Cerebellar nuclear complex (tissue), 1 donor: ENCODE results near the gene P2RX7.

Source experiments
- DNase-seq, 2 experiments: peaks; one replicate each; lab custom pipeline; 2025; lab: John Stamatoyannopoulos, UW

Gene P2RX7

DNA sequence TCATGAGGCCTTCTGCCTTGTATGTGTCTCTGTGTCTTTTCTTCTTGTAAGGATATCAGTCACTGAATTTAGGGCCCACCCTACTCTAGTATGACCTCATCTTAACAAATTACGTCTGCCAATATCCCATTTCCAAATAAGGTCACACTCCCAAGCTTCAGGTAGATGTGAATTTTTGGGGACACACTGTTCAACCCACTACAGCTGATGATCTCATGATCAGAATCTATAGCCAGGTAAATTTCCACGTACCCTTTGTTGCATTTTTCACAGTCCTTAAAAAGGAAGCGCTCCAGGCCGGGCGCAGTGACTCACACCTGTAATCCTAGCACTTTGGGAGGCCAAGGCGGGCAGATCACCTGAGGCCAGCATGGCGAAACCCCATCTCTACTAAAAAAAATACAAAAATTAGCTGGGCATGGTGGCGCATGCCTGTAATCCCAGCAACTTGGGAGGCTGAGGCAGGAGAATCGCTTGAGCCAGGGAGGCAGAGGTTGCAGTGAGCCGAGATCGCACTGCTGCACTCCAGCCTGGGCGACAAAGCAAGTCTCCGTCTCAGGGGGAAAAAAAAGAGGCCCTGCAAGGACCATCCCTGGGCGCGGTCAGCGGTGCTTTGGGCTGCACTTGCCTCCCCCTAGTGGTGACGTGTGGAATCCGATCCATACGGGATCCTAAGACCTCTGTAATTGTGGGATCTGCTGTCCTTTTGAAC, 97.3 kb downstream of the P2RX7 start:
- DNase-seq = peak in 1 of 2 experiments; percentile 37

DNA sequence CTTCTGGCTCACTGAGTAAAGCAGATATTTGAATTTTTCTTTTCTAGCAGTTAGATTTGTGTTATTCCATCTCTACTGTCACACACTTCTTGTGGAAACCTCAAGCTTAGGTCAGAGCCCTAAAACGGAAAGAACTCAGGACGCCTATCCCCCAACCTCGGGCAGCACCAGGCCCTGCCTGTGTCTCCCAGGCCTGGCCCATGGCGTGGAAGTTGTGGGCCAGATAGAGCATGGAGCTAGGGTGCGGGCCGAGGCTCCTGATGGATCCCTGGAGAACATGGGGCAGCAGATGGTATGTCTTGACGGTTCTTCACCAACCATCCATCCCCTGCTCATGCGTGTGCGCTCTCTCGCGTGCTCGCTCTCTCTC, 97.8 kb downstream of the P2RX7 start:
- no peak for DNase-seq

DNA sequence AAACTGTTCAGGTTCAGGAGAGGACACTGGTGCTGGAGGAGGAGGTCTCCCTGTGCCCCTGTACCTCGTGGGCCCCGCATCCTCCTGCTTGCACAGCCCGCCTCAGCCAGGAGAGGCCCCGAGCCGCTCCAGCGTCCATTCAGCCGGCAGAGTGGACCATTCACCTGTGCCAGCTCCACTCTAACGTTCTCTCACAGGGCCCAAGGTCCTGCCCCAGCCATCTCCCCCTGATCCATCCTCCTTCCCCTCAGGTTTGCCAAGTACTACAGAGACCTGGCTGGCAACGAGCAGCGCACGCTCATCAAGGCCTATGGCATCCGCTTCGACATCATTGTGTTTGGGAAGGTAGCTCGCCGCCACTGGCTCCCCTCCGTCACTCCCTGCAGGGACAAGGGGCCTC, 99.5 kb downstream of the P2RX7 start:
- DNase-seq = no peak

- no peak for DNase-seq
Observed at GRCh38 chr12:121232977-121233627, 100.4 kb downstream of the P2RX7 start.

DNA sequence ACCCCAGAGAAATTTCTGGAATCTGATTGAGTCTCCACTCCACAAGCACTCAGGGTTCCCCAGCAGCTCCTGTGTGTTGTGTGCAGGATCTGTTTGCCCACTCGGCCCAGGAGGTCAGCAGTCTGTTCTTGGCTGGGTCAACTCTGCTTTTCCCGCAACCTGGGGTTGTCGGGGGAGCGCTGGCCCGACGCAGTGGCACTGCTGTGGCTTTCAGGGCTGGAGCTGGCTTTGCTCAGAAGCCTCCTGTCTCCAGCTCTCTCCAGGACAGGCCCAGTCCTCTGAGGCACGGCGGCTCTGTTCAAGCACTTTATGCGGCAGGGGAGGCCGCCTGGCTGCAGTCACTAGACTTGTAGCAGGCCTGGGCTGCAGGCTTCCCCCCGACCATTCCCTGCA, 100.9 kb downstream of the P2RX7 start:
- no peak for DNase-seq

GRCh38 chr12:121236776-121237175, 104.1 kb downstream of the P2RX7 start:
- no peak for DNase-seq

DNA sequence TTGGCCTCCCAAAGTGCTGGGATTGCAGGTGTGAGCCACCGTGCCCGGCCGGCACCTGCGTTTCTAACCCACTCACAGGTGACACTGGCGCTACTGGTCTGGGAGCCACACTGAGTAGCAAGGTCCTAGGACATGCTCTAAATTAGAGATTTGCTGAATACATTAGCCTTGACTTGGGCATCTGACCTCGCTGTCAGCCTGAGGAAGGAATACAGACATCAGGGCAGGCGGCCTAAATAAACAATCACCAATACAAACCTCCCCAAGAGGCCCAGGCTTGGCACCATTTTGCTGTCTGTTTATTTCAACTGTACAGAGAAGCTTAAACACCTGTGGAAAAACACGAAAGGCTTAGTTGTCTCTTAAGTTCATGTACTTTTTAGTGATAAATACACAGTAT, 104.7 kb downstream of the P2RX7 start:
- DNase-seq = no peak
